DND-41 (cell line): ENCODE results near the gene TMEM190.

Experiments used
- ATAC-seq: fragments of 200-7000 bp; cut with Tn5 transposase; 3 replicates; pipeline ENCODE4 v1.9.1; 2021; ENCODE audit warnings: low read depth; ENCODE audit not compliant: insufficient read depth
- DNase-seq: peaks from one replicate; pipeline ENCODE4 v3.0.0-alpha.2; 2020
- H2AFZ ChIP-seq: 2 replicates; pipeline ENCODE4 v1.6.0; 2012; ENCODE audit warnings: low read depth, low read length
- H3K27ac ChIP-seq: 2 replicates; pipeline ENCODE4 v1.5.1; 2012; ENCODE audit warnings: low read length, inconsistent platforms
- H3K27me3 ChIP-seq: fragments of 200-600 bp; sonication (generic); 2 replicates; pipeline ENCODE4 v1.6.0; 2012; ENCODE audit warnings: low read length, mild to moderate bottlenecking, inconsistent platforms; ENCODE audit not compliant: insufficient read depth, poor library complexity
- H3K36me3 ChIP-seq: 2 replicates; pipeline ENCODE4 v1.5.1; 2012; ENCODE audit warnings: low read length, inconsistent platforms; ENCODE audit not compliant: insufficient read depth
- H3K4me1 ChIP-seq: 2 replicates; pipeline ENCODE4 v1.5.1; 2012; ENCODE audit warnings: mild to moderate bottlenecking, low read length; ENCODE audit not compliant: insufficient read depth
- H3K4me2 ChIP-seq: 2 replicates; pipeline ENCODE4 v1.6.0; 2012; ENCODE audit warnings: mild to moderate bottlenecking, moderate library complexity, low read length, inconsistent platforms; ENCODE audit not compliant: insufficient read depth
- H3K4me3 ChIP-seq, 2 experiments: fragments of 200-600 bp in 1 of 2; shearing (Covaris generic) in 1 of 2; 2 replicates each; pipeline ENCODE4 v1.5.1; 2012 to 2016; ENCODE audit warnings: inconsistent platforms in 2 of 2, low read length in 2 of 2, mild to moderate bottlenecking in 2 of 2, low read depth in 1 of 2, moderate library complexity in 1 of 2
- H3K79me2 ChIP-seq: 2 replicates; pipeline ENCODE4 v1.6.0; 2012; ENCODE audit warnings: low read length, inconsistent platforms; ENCODE audit not compliant: insufficient read depth
- H3K9ac ChIP-seq: 2 replicates; pipeline ENCODE4 v1.6.0; 2012; ENCODE audit warnings: low read depth, mild to moderate bottlenecking, inconsistent platforms, low read length, moderate library complexity
- H3K9me3 ChIP-seq: 2 replicates; pipeline ENCODE4 v1.5.1; 2012; ENCODE audit warnings: low read length, moderate library complexity, mild to moderate bottlenecking, inconsistent platforms; ENCODE audit not compliant: insufficient read depth, severe bottlenecking
- H4K20me1 ChIP-seq: 2 replicates; pipeline ENCODE4 v1.6.0; 2012; ENCODE audit warnings: low read length; ENCODE audit not compliant: insufficient read depth
- CTCF ChIP-seq: IDR thresholded peaks from 2 replicates; pipeline ENCODE4 v1.5.1; 2012; ENCODE audit warnings: borderline replicate concordance, low read length, moderate library complexity, mild to moderate bottlenecking; ENCODE audit not compliant: poor library complexity, severe bottlenecking; ENCODE audit errors: extremely low read depth
- EZH2 ChIP-seq: IDR thresholded peaks from 3 replicates; pipeline ENCODE4 v1.6.1; 2012; ENCODE audit warnings: borderline replicate concordance, low read depth, mild to moderate bottlenecking, moderate library complexity, low read length, inconsistent platforms; ENCODE audit not compliant: severe bottlenecking

TMEM190 gene

DNA sequence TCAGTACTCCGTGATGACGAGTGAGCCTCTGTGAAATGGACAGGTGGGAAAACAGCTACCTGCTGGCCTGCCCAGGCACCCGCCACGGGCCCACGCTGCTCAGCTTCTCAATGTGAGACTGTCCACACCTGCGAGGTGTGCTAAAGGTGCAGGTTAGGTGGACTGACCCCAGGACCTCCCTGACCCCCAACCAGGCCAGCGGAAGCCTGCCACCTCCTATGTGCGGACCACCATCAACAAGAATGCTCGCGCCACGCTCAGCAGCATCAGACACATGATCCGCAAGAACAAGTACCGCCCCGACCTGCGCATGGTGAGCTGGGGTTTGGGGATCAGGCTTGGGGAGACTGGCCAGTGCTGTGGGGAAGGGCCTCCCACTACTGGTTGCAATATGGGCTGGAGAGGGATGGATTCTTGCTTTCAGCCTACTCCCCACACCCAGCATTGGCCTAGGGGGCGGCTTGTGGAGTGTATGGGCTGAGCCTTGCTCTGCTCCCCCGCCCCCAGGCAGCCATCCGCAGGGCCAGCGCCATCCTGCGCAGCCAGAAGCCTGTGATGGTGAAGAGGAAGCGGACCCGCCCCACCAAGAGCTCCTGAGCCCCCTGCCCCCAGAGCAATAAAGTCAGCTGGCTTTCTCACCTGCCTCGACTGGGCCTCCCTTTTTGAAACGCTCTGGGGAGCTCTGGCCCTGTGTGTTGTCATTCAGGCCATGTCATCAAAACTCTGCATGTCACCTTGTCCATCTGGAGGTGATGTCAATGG, 11.3 kb downstream of the TMEM190 start:
- H3K4me2 ChIP-seq: peak overlapping the region; percentile 98
- H3K27me3 ChIP-seq: no peaks in the 10 kb centered on the region
- H3K9ac ChIP-seq: peak overlapping the region; percentile 82
- peaks cover 61% of the 10 kb centered on the region for H3K79me2 ChIP-seq
- DNase-seq: no peak
- no peaks in the 10 kb centered on the region for H3K9me3 ChIP-seq
- peak overlapping the region in 1 of 2 experiments; percentile 69; a peak in 2 of 4 replicates for H3K4me3 ChIP-seq
- H3K4me1 ChIP-seq: peaks cover 47% of the 10 kb centered on the region
- no peak for TF ChIP-seq EZH2
- no peak for TF ChIP-seq CTCF
- peak overlapping the region; percentile 81 for H3K27ac ChIP-seq
- H4K20me1 ChIP-seq: peaks cover 57% of the 10 kb centered on the region
- no peak overlapping the region for H2AFZ ChIP-seq
- H3K36me3 ChIP-seq: peaks cover 48% of the 10 kb centered on the region
- ATAC-seq: no peak

- H3K79me2 ChIP-seq: peaks cover 45% of the 10 kb centered on the region
- H3K9me3 ChIP-seq: no peaks in the 10 kb centered on the region
- no peak for ATAC-seq
- H3K36me3 ChIP-seq: peaks cover 48% of the 10 kb centered on the region
- H3K4me2 ChIP-seq: peak overlapping the region; percentile 98; the same call in 1 of the 2 replicates
- peaks cover 57% of the 10 kb centered on the region for H4K20me1 ChIP-seq
- peaks cover 38% of the 10 kb centered on the region for H3K4me1 ChIP-seq
- no peak overlapping the region for H3K27ac ChIP-seq
- H3K27me3 ChIP-seq: no peaks in the 10 kb centered on the region
- H3K4me3 ChIP-seq: no peak overlapping the region
- TF ChIP-seq EZH2 (no peak), CTCF (no peak)
- no peak for DNase-seq
- no peak overlapping the region for H2AFZ ChIP-seq
- no peak overlapping the region for H3K9ac ChIP-seq
Measured at GRCh38 chr19:55389386-55390317, 13.0 kb downstream of the TMEM190 start.

- Histone ChIP-seq H3K4me2 (no peak overlapping the region; the same call in 1 of the 2 replicates), H4K20me1 (peaks cover 57% of the 10 kb centered on the region), H3K9ac (no peak overlapping the region), H3K27me3 (no peaks in the 10 kb centered on the region), H3K27ac (no peak overlapping the region), H3K36me3 (peaks cover 48% of the 10 kb centered on the region), H3K4me3 (no peak overlapping the region), H2AFZ (no peak overlapping the region), H3K9me3 (no peaks in the 10 kb centered on the region), H3K79me2 (peaks cover 41% of the 10 kb centered on the region), H3K4me1 (peaks cover 33% of the 10 kb centered on the region)
- DNase-seq (peak; percentile 49), ATAC-seq (no peak)
- no peak for TF ChIP-seq CTCF
- TF ChIP-seq EZH2: no peak
Measured at GRCh38 chr19:55390461-55390880, 13.8 kb downstream of the TMEM190 start.
